Mesodermal cell (in vitro differentiated cells): Measurements from ENCODE around the gene PDE3A.

Experiments used
- H3K27ac ChIP-seq: 2 replicates; pipeline ENCODE4 v1.7.0; 2013; ENCODE audit warnings: mild to moderate bottlenecking, low read depth, low read length, moderate library complexity; ENCODE audit not compliant: severe bottlenecking
- H3K36me3 ChIP-seq: 2 replicates; pipeline ENCODE4 v1.7.1; 2013; ENCODE audit warnings: mild to moderate bottlenecking, low read length, moderate library complexity; ENCODE audit not compliant: control insufficient read depth, insufficient read depth
- H3K4me1 ChIP-seq: one replicate; pipeline ENCODE4 v1.7.1; 2013; ENCODE audit warnings: mild to moderate bottlenecking, low read length; ENCODE audit not compliant: insufficient read depth, control insufficient read depth, poor library complexity, severe bottlenecking
- H3K4me3 ChIP-seq: 2 replicates; pipeline ENCODE4 v1.7.0; 2013; ENCODE audit warnings: low read length, control low read depth, mild to moderate bottlenecking; ENCODE audit not compliant: insufficient read depth, poor library complexity, severe bottlenecking; ENCODE audit errors: extremely low read depth
- H3K9me3 ChIP-seq: 2 replicates; pipeline ENCODE4 v1.7.1; 2013; ENCODE audit warnings: mild to moderate bottlenecking, low read length, moderate library complexity; ENCODE audit not compliant: control insufficient read depth
- WGBS, 2 experiments: methylation state at CpG; one replicate each; pipeline ENCODE4 v1.1.5; 2013; ENCODE audit warnings: missing lambda C conversion rate in 2 of 2; ENCODE audit not compliant: insufficient coverage in 2 of 2; 5-methylcytosine and 5-hydroxymethylcytosine counted together

The PDE3A gene

GRCh38 chr12:20423557-20423956, 55.2 kb downstream of the PDE3A start:
- Histone ChIP-seq H3K4me3 (no peak overlapping the region), H3K9me3 (no peaks in the 10 kb centered on the region), H3K4me1 (peaks cover 4% of the 10 kb centered on the region), H3K36me3 (no peaks in the 10 kb centered on the region), H3K27ac (no peak overlapping the region)
- WGBS, 2 experiments, result no CpG with 5 or more reads among the region's 3 CpGs

GRCh38 chr12:20424841-20425240, 56.5 kb downstream of the PDE3A start:
- Histone ChIP-seq H3K27ac (no peak overlapping the region), H3K36me3 (no peaks in the 10 kb centered on the region), H3K9me3 (no peaks in the 10 kb centered on the region), H3K4me1 (peaks cover 4% of the 10 kb centered on the region), H3K4me3 (no peak overlapping the region)
- WGBS, 2 experiments, result 85% methylated on average over 3 to 4 of the region's 4 CpGs

GRCh38 chr12:20426191-20426590, 57.9 kb downstream of the PDE3A start:
- peaks cover 4% of the 10 kb centered on the region for H3K4me1 ChIP-seq
- no peaks in the 10 kb centered on the region for H3K9me3 ChIP-seq
- H3K4me3 ChIP-seq, result no peak overlapping the region
- 100% methylated on average over 2 to 4 of the region's 5 CpGs for WGBS, 2 experiments
- H3K36me3 ChIP-seq, result no peaks in the 10 kb centered on the region
- H3K27ac ChIP-seq, result no peak overlapping the region

- no peak overlapping the region for H3K4me3 ChIP-seq
- 97% methylated on average over 3 of the region's 3 CpGs for WGBS, 2 experiments
- H3K4me1 ChIP-seq, result no peaks in the 10 kb centered on the region
- no peak overlapping the region for H3K27ac ChIP-seq
- H3K36me3 ChIP-seq, result no peaks in the 10 kb centered on the region
- H3K9me3 ChIP-seq, result no peaks in the 10 kb centered on the region
These were observed 58.6 kb downstream of the PDE3A start for GRCh38 chr12:20426957-20427356.

GRCh38 chr12:20429852-20430251, 61.5 kb downstream of the PDE3A start:
- H3K27ac ChIP-seq, result no peak overlapping the region

GRCh38 chr12:20432290-20432689, 64.0 kb downstream of the PDE3A start:
- Histone ChIP-seq H3K27ac (no peak overlapping the region), H3K4me3 (no peak overlapping the region), H3K36me3 (no peaks in the 10 kb centered on the region), H3K9me3 (no peaks in the 10 kb centered on the region), H3K4me1 (no peaks in the 10 kb centered on the region)
- no CpG with 5 or more reads among the region's 1 CpG for WGBS, 2 experiments

More at GRCh38 chr12:20429852-20430251, 61.5 kb downstream of the PDE3A start:
- Histone ChIP-seq H3K4me3 (no peak overlapping the region), H3K9me3 (no peaks in the 10 kb centered on the region), H3K4me1 (no peaks in the 10 kb centered on the region), H3K36me3 (no peaks in the 10 kb centered on the region)
- WGBS, 2 experiments, result 100% methylated on average over 1 of the region's 2 CpGs; no CpG with 5 or more reads in 1 of the 2 experiments

- Histone ChIP-seq H3K4me1 (no peaks in the 10 kb centered on the region), H3K36me3 (no peaks in the 10 kb centered on the region), H3K9me3 (no peaks in the 10 kb centered on the region), H3K27ac (no peak overlapping the region), H3K4me3 (no peak overlapping the region)
- no CpG with 5 or more reads among the region's 3 CpGs for WGBS, 2 experiments
These were observed 66.7 kb downstream of the PDE3A start for GRCh38 chr12:20434996-20435395.

- Histone ChIP-seq H3K36me3 (no peaks in the 10 kb centered on the region), H3K4me3 (no peak overlapping the region), H3K27ac (no peak overlapping the region), H3K4me1 (no peaks in the 10 kb centered on the region), H3K9me3 (no peaks in the 10 kb centered on the region)
These were observed 68.0 kb downstream of the PDE3A start for GRCh38 chr12:20436316-20436715.

GRCh38 chr12:20438299-20438779, 70.0 kb downstream of the PDE3A start:
- H3K4me1 ChIP-seq, result no peaks in the 10 kb centered on the region
- no peak overlapping the region for H3K4me3 ChIP-seq
- no peaks in the 10 kb centered on the region for H3K9me3 ChIP-seq
- WGBS, 2 experiments, result no CpG with 5 or more reads among the region's 2 CpGs
- H3K27ac ChIP-seq, result no peak overlapping the region
- no peaks in the 10 kb centered on the region for H3K36me3 ChIP-seq

GRCh38 chr12:20439626-20440025, 71.3 kb downstream of the PDE3A start:
- Histone ChIP-seq H3K4me3 (no peak overlapping the region), H3K36me3 (no peaks in the 10 kb centered on the region), H3K27ac (no peak overlapping the region), H3K9me3 (no peaks in the 10 kb centered on the region), H3K4me1 (no peaks in the 10 kb centered on the region)
- no CpG with 5 or more reads among the region's 1 CpG for WGBS, 2 experiments

- Histone ChIP-seq H3K4me3 (no peak overlapping the region), H3K27ac (no peak overlapping the region), H3K36me3 (no peaks in the 10 kb centered on the region), H3K9me3 (no peaks in the 10 kb centered on the region), H3K4me1 (no peaks in the 10 kb centered on the region)
- WGBS, 2 experiments, result 100% methylated on average over 1 of the region's 1 CpG
These were observed 72.1 kb downstream of the PDE3A start for GRCh38 chr12:20440408-20440807.
